OCI-LY7 (cell line): ENCODE data around the gene APRT.

Source experiments
- EZH2phosphoT487 ChIP-seq: fragments of 200-600 bp; sonication (generic); IDR thresholded peaks from 2 replicates; pipeline ENCODE4 v1.6.1; 2018; ENCODE audit warnings: low read depth, borderline replicate concordance, mild to moderate bottlenecking, mixed run types, antibody characterized with exemption, low read length, moderate library complexity, mixed read lengths
- TF ChIP-seq, protein P1 (sequence below): fragments of 200-600 bp; sonication (generic); conservative IDR thresholded peaks from 2 replicates; pipeline ENCODE4 v1.5.1; 2014; ENCODE audit warnings: mild to moderate bottlenecking, antibody characterized with exemption, low read length, moderate library complexity, mixed read lengths

DNA sequence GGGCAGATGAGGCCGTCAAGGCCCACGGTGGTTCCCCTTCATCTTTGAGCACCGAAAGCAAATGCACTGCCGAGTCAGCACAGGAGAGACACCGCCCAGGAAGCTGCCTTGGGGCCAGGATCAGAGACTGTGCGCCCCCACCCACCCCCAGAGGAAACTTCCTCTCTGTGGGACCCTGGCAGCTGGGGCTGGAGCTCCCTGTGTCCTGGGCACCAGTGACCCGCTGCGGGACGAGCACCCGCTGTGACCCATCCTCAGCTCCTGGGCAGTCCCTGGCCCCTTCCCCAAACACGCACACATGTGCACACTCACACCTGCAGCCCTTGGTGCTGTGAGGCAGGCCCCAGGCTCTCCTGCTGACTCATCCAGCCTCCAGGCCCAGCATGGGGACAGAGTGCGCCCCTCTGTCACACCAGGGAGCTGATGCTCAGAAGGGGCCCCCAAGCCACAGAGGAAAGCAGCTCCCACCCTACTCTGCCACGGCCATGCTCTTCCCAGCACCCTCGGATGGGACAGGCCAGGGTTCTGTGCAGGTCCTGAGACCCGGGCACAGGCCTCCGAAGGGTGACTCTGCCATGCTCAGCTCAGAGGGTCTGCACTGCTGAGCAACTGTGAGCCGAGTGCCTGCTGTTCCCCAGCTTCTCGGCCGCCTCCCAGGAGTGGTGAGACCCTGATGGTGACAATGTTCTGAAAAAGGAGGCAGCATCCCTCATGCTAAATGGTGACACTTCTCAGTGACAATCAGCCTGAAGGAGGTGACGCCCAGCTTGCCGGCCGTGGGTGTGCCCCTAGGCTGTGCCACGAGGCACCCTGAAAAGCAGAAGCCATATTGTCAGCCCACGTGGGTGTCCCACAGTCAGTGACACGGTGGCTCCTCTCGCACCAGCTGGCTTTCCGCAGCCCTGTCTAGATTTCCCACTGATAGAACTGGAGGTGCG, 30.3 kb downstream of the APRT start:
- TF ChIP-seq EZH2phosphoT487, result no peak
- TF ChIP-seq, protein P1, sequence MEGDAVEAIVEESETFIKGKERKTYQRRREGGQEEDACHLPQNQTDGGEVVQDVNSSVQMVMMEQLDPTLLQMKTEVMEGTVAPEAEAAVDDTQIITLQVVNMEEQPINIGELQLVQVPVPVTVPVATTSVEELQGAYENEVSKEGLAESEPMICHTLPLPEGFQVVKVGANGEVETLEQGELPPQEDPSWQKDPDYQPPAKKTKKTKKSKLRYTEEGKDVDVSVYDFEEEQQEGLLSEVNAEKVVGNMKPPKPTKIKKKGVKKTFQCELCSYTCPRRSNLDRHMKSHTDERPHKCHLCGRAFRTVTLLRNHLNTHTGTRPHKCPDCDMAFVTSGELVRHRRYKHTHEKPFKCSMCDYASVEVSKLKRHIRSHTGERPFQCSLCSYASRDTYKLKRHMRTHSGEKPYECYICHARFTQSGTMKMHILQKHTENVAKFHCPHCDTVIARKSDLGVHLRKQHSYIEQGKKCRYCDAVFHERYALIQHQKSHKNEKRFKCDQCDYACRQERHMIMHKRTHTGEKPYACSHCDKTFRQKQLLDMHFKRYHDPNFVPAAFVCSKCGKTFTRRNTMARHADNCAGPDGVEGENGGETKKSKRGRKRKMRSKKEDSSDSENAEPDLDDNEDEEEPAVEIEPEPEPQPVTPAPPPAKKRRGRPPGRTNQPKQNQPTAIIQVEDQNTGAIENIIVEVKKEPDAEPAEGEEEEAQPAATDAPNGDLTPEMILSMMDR, result no peak
